HG03565 (cell line): ENCODE measurements around the gene COL27A1.

Source experiments
- ATAC-seq: cut with Tn5 transposase; IDR thresholded peaks from one replicate; pipeline ENCODE4 v1.9.1; 2021; ENCODE audit warnings: mild to moderate bottlenecking, moderate library complexity; ENCODE audit not compliant: unreplicated experiment

The COL27A1 gene

DNA sequence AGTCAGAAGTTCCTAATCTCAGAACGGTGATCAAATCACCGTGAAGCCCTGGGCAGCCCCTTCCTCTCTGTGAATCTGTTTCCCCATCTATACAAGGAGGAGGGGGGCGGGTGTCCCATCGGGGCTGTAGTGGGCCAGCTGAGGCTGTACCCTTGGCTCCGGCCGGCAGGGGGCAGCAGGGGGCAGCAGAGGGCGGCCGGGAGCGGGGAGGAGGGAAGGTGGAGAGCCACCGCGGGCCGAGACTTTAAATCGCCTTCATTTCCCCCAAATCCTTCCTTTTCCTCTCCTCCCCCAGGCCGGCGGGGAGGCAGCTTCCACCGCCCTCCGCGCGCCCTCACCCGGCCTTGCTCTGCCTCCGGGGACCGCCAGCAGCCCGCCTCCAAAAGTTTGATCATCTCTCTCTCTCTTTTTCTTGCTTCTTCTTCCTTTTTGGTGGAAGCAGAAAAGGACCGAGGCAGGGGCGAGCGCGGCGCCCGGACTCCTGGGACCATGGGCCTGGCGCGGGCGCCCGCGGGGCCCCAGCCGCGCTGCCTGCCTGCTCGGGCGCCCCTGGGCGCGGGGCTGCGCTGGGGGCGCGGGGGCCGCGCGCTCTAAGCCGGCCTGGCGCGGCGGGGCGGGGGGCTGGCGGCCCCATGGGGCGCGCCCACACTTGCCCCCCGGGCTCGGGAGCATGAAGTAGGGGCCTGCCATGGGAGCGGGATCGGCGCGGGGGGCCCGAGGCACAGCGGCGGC lies at the start of gene COL27A1:
Gene COL27A1 (plus strand): TSS at position 275 of the 732 bp plus-strand sequence. CDS start 414 bp downstream, at position 689.
- peak; percentile 57 for ATAC-seq

DNA sequence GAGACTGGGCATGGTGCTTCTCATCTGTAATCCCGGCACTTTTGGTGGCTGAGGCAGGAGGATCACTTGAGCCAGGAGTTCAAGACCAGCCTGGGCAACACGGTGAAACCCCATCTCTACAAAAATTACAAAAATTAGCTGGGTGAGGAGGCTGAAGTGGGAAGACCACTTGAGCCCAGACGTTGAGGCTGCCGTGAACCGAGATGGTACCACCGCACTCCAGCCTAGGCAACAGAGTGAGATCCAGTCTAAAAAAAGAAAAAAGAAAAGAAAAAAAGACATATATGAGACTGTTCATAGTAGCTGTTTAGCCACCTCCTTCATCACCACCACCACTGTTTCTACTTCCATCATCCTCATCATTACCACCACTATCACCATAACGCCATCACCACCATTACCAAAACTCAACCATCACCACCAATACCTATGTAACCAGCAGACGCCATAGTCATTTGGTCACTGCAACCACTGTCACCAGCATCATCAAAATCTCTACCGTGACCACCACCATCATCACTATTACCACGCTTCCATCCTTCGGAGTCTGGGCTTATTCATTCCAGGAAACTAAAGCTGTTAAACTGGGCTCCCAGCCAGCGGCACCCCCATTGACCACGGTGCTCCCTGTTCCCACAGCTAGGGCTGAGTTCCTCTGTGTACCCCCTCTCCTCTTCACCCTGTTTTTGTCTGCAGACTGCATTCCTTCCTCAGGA lies 47.9 kb upstream of the COL27A1 start:
- ATAC-seq, result no peak

DNA sequence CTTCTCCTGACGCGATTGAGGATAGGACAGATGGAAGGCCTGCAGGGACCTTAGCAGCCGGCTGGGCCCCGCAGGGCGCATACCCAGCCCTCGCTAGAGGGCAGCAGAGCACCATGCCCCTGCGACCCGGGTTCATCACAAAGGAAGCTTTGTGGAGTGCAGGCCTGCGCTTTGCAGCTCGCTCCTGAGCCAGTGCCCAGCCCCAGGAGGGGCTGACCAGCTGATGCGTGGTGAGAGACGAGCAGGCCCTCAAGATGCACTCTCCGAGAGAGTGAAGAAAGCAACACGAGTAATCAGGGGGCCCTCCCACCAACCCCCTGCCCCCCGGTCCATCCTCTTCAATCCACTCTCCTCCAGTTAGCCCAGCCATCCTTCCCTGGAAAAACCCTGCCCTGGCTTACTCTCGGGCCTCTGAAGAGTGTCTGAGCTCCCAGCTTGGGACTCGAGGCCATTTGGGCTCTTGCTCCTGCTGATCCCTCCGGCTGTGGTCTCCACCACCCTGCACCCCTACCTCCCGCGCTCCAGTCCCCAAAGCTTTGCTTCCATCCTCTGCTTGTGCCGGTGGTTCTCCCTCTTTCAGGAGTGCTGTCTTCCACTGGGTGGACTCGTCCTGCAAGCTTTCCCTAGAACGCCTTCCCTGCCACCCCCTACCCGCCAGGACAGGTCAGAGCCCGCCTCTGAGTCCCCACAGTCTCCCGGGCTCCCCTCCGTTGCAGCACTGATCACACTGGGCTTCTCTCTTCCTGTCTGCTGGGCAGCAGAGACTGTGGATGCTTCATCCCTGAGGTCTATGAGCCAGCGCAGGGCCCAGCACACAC lies 47.1 kb upstream of the COL27A1 start:
- peak; percentile 75 for ATAC-seq

DNA sequence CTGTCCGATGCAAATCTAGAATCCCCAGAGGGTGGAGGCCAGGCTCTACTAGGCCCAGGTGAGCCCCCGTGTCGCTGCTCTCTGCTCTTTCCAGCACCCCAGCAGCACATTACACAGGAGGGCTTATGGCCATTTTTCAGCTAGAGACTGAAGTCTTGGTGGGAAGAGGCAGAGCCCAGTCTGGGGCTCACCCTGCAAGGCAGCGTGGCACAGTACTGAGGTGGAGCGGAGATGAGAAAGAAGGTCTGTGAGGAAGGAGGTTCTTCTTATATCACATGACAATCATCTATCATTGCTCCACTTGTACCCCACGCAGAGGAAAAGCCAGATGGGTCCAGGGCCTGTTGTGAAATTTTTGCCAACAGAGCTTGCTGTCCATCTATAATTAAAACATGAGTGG lies 46.2 kb upstream of the COL27A1 start:
- no peak for ATAC-seq

DNA sequence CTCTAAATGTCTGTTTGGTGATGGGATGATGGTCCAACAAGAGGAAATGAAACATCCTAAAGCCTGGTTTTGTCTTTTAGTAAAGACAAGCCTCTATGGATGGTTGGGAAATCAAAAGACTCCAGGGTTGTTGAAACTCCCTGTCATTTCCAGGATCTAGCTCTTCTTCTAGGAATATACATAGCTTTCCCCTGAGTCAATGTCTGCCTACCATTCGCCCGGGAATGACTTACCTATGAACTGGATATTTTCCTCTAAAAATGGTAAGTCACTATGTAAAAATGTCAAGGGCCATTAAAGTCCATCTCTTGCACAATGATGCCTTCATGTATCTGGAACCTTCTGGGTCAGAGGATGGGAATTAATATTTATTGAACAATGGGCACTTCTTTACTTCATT lies 45.2 kb upstream of the COL27A1 start:
- no peak for ATAC-seq

DNA sequence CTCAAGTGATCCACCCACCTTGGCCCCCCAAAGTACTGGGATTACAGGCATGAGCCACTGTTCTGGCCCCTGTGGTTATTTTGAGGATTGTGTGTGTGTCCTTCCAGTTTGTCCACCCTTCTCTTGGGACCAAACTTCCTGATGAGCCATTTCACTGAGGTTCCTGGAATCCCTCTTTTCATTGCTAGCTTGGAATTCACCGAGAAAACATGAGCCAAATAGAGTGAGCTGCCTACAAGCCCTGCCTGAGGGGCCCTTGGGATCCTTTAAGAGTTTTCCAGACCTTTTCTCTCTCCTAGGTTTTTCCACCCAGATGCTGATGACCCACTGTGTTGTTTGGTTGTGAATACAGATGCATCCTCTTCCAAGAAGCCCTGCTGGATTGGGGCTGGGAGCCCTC lies 43.0 kb upstream of the COL27A1 start:
- ATAC-seq, result no peak

DNA sequence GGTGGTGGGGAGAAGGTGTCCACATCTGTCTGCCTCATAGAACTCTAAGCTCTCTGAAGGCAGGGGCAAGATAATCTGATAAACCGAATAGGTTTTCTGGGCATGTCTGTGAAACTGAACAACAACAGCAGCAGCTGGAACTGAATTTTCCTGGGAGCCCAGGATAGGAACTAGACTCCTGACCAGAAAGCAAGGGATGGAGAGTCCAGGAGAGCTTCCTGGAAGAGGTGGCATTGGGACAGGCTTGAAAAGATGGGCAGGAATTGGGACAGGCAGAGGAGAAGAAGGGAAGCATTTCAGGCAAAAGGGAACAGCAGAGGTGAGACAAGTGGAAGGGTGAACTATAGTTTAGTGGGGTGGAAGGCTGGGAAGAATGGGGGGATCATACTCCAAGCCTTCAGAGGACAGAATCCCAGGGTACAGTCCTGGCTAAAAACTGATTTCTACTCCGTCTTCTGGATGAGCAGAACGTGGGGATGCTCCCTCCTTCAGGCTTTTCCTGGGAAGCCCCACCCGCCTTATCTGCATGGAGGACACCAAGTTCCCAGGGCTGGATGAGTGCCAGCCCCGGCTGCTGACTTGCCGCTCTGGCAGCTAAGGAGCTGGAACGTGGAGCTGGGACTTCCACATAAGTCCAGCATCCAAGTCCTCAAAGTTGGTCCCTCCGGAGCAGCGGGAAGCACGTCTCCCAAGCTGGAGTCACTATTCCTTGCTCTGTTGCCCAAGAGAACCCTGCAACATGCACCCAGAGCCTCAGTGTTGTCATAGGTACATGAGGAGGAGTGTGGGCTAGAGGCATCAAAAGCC lies 42.4 kb upstream of the COL27A1 start:
- ATAC-seq, result no peak

DNA sequence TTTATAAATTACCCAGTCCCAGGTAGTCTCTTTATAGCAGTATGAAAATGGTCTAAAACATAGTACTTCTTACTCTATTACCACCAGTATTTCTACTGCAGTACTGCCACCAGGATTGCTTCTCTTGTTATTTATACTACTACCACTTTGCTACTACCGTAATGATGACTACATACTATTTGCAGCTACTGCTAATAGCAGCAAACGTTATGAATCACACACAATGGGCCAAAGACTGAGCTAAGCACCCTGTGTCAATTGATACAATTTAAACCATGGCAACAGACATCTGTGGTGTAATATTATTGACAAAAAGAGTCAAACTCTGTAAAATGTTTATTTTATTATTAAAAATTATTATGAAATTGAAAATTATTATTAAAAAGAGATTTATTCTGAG lies 41.0 kb upstream of the COL27A1 start:
- no peak for ATAC-seq

DNA sequence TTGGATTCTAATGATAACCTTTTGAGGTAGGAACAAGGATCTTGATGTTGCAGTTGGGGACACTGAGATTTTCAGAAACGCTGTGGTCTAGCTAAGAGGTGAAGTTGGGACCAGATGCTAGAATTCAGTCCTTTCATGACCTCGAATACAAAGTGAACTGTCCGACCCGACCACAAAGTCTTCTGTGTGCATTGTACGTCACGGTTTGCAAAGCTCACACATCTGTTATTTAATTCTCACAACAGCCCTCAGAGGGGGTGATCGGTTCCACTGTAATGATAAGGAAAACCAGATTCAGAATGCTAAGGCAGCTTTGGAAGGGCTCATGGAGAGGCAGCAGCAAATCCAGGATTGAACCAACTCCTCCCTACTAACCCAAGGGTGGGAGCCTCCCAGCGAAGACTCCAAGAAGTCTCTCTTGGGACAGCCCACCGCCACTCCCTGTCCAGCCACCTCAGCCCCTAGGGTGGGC lies 39.6 kb upstream of the COL27A1 start:
- no peak for ATAC-seq

DNA sequence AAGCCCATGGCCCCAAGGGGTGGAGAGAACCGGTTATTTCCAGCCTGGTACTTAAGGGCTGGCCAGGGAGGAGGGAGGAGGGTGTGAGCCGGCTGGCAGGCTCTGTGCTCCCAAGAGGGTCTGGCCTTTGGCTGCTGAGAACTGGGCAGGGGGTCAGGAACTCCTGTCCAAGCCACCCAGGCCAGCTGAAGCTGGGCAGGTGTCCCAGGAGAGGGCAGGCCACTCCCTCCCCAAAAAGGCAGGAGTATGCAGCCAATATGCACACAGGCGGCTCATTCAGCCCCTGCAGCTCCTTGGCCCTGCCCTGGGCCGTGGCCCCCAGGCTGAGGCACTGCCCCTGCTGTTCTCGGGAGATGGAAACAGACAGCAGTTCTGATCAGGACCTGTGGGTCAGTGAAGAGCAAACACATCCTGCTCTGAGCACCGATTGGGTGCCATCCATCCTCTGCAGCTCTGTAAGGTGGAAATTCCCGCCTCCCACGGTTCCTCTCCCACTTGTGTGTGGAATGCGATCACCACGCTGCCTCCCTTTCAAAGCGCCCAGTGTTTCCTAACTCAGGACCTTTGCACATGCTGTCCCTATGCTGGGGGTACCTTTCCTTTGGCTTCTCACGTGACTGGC lies 39.1 kb upstream of the COL27A1 start:
- ATAC-seq, result no peak

DNA sequence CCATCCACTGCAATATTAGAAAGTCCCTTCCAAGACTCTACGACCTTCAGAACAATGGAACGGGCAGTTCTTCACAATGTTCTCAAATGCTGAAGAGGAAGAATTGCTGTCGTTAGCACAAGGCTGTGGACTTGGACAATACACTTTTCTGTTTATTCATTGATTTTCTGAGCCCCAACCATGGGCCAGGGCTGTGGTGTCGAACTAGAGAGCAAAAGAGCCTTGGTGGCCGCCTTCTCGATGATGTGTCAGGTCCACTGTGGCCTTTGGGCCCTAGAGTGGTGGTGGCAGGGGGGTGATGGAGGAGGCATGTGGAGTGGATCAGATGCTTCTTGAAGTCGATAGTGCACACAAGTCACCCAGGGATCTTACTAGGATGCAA lies 37.7 kb upstream of the COL27A1 start:
- ATAC-seq, result no peak

DNA sequence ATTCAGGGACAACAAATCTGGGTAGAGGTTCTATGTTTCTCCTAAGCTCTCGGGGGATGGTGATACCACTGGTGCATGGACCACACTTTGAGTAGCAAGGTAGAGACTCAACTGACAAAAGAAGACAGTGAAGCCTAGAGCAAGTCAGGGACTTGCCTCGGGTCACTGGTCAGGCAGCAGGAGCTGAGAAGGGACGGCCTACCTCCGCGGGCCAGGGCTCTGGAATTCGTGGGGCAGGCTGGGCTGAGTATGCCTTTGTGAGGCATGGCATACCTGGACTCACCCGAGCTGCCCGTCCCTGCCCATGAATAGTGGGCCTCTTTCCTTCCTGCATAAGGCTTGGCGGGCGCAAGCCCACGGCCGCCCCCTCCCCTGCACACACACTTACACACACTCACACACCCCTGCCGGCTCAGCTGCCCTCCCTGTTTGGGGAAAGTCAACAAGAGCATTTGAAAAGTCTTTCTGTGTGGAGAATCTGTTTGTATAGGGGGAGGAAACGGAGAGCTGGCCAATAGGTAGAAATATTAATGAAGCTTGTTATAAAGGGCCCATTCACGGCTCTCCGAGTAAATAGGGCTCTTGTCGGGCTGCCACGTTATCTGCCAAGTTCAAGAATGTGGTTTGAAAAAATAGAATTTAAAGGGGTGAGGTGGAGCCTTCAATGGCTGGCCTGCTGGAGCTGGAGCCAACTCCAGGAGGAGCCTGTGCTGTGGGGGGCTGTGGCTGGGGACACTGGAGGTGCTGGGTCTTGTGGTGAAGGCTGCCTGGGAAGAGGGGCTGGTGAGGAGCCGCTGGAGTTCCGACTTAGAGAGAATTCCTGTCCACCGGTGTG lies 37.1 kb upstream of the COL27A1 start:
- no peak for ATAC-seq

DNA sequence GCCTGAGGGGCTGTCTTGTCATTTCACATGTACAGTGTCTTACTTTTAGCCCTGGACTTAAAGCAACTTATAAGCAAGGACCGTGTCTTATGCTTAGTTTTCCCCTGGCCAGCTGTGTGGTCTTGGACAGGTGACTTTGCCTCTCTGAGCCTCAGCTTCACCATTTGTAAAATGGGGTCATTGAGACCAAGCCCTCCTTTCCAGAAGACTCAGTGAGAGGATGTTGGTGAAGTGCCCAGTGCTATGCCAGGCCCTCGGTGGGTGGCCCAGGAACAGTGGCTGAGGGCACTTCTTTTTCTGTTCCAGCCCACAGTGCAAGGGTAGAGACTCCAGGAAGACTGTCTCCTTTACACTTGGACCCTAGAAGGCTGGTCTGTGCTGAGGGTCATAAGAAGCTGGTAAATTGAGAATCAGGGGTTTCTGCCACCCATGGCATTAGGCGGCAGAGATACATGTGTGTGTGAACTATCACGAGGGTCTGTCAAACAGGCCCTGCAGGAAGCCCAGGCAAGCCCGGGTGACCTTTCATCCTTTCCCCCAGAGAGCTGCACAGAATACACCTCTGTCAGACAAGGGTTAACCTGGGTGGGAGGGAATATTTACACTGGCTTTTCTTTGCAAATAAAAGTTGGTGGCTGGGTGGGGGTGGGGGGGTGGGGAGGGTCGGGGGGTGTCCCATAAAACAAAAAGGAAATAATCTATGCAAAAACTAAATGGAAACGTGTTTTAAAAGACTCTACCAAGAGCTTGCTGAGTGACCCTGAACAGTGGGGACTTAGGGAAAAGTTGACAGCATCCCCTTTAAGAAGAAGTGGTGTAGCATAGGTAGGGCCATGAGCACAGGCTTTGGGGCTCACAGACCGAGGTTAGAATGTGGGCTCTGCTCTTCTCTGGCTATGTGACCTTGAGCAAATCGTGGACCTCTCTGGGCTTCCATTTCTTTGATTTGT lies 35.8 kb upstream of the COL27A1 start:
- no peak for ATAC-seq

DNA sequence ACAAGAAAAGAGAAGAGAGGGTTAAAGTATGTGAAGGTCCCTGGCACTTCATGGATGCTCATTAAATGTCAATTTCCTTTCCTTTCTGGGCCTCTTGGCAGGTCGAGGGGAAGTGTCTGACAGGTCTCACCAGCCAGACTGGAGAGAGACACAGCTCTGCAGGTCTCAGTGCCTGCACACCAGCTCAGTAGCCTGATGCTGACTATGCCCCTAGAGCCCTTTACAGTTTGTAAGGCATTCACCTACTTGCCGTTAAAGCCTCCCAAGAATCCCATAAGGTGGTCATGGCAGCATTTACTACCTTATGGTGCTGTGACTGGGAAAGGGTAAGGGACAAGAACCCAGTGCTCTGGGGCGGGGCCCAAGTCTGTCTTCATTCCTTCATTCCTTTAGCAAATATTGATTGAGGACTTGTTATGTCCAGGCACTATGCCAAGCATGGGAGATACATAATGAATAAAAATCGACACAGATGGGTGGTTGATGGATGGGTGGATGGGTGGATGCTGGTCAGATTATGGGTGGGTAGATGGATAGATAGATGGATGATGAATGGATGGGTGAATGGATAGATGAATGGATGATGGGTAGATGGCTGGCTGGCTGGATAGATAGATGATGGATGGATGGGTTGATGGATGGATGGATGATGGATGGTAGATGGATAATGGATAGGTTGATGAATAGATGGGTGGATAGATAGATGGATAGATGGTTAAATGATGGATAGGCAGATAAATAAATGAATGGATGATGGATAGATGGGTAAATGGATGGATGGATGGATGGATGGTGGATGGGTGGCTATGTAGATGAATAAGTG lies 34.9 kb upstream of the COL27A1 start:
- ATAC-seq, result no peak

DNA sequence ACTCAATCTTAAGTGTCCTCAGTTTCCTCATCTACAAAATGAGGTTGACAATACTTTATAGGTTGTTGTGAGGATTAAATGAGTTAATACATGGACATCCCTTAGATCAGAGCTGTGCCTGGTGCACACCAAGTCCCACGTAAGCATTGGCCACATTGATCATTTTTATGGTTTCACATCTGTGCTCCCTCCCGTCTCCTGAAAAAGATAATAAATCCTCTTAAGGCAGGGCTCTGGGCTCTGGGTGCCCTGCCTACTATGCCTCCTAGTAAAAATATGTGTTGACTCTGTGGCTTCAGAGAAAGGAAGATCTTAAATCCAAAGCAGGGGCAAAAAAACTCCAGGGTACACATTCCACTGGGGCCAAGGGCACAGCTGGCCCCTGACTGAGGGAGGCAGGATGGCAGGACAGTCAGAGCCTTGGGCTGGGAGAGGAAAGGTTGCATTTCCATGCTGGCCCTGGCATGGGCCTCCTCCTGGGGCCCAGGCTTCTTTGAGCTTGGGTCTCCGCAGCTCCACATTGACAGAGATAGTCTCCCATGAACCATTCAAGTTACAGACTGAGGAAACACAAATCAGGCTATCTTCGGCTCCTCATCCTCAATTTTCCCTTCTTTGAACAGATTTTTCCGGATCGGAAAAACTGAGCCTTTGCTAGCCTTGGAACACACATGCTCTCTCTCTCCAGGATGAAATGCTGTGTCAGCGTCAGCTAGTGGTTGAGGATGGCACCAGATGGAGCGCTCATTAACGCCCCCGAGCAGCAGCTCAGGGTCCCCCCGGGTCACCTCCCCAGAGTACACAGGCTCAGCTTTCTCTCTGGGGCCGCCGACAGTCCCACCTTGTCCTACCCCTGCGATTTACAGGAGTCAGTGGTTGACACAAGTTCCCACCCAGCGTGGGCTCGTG lies 33.9 kb upstream of the COL27A1 start:
- ATAC-seq, result no peak
